GM18907 (cell line): ENCODE measurements around the gene DNAJB6.

ENCODE experiments used
- ATAC-seq: cut with Tn5 transposase; IDR thresholded peaks from one replicate; pipeline ENCODE4 v1.9.1; 2021; ENCODE audit warnings: mild to moderate bottlenecking, moderate library complexity; ENCODE audit not compliant: unreplicated experiment

The DNAJB6 gene

DNA sequence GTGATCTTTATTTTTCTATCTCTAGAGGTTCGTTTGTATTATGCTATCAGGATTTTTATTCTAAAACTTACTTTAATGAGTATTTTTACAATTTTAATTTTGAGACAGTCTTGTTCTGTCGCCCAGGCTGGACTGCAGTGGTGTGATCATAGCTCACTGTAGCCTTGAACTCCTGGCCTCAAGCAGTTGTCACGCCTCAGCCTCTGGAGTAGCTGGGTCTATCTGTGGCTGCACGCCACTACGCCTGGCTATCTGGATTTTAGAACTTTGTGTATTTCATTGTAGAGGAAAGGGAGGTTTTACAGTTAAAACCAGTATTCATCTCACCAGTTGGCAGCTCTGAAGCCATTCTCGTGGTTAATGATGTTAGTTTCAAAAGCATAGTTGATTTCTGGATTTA is 25.9 kb downstream of the DNAJB6 start:
- no peak for ATAC-seq

DNA sequence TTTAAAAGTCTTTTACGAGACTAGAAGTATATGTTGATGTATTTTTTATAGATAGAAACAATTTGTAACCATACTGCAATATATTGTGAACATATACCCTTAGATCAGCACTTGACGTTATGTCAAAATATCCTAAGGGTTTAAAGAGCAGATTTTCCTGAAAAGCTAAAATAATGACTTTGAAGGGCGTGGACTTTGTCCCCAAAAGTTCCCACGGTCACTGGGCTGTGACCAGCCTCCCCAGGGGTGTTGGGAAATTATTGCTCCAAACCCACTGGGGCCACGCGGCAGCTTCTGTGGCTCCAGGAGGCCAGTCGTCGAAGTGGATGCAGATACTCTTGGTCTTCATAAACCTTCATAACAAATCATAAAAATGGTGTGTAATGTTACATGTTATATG is 29.9 kb downstream of the DNAJB6 start:
- no peak for ATAC-seq

DNA sequence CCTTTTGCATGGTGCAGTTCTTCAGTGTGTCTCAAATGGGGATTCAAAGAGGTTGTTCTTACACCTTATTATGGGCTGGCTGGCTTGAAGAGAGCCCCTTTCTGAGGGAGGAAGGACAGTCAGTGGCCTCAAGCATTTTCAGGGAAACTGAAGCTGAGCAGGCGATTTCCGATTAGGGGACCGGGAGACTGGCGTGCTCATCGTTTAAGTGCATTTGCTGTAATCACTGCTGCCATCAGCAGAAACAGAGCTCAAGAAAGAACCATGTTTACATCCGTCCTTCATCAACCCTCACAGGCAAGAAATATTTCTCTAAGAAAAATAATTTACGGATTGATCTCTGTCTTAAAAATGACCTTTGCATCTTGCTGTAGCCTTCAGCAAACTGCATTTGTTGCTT is 32.2 kb downstream of the DNAJB6 start:
- no peak for ATAC-seq

DNA sequence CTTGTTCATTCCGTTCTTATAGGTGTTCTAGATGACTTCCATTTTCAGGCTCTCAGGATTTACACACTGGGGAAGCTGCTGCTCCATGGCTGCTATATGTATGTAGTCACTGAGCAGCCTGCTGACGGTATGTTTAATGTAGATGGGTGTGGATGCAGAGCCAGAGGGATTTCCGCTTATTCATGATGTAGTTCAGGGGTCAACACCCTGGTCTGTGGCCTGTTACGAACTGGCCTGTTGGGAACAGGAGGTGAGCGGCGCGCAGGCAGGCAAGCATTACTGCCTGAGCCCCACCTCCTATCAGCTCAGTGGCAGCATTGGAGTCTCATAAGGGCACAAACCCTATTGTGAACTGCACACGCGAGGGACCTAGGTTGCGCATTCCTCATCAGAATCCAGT is 33.9 kb downstream of the DNAJB6 start:
- no peak for ATAC-seq

DNA sequence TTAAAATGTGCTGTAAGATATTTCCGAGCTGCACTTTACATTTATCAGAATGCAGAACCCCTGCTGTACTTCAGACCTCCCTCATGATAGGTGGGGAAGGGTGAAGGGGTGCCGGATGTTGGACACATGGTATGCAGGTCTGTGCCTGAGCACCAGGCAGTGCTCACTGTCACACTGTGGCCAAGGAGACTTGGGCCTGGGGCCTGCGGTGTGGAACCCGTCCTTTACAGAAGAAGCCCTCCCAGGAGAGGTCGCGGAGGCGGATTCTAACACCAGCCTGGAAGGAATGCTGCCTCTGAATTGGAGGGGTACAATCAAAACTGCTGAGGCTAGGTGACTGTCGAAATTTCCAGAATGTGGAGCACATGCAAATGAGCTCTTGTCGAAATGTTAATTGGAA is 34.5 kb downstream of the DNAJB6 start:
- ATAC-seq = no peak

DNA sequence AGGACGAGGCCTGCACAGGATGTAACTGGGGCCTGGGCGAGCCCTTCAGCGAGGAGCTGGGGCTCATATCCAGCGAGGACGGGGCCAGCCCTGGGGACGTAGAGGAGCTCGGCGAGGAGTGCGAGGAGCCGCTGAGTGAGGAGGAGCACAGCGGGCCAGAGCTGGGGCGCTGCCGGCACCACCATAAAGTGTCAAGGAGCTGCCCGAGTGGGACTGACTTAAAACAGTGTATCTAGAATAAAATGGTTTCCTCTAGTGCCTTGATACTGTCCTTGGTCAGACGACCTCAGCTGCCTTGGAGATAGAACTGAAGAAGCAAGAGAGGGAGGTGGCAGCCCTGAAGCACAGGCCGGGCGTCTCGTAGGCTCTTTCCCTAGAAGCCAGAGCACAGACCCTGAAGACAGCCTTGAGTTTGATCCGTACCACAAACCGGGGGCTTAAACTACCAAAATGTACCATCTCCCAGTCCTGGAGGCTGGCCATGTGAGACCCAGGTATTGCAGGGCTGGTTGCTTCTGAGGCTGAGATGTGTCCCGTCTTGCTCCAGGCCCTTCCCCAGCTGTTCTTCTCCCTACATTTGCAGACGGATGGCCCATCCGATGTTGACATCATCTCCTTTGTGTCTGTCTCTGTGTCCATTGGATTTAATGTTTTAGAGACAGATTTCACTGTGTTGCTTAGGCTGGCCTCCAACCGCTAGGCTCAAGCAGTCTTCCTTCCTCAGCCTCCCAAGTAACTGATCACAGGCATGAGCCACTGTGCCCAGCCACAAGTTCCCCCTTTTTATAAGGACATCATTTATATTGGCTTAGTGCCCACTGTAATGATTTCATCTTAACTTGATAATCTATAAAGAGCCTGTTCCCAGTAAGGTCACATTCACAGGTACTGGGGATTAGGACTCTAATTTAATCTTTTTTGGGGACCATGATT is 35.8 kb downstream of the DNAJB6 start:
- ATAC-seq = no peak

DNA sequence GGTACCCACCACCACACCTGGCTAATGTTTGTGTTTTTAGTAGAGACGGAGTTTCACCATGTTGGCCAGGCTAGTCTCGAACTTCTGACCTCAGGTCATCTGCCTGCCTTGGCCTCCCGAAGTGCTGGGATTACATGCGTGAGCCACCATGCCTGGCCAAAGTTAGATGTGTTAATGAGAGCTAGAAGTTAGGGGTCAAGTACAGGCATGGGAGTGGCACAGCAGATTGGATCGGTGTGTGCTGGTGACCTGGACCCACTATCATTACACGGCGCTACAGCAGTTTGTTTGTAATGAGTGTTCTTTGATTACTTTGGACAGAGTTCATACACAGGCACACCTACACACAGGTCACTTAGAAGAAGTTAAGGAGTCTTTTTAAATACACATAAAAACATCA is 36.7 kb downstream of the DNAJB6 start:
- ATAC-seq = no peak

DNA sequence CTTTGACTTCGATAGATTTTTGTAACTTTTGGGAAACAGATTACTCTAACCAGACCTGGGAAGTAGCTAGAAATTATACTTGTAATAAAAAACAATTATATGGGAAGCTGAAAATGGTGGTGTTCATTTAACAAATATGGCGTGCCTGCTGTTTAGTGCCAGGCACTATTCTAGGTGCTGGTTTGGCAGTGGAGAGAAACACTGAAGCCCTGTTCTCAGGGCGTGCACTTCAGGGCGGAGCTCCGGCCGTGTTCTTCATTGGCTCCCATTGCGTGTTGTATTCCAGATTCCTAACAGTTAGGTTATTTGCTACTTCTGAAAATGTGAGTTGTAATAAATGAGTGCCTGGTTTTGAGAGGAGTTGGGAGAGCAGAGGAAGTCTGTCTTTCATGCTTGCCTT is 38.6 kb downstream of the DNAJB6 start:
- ATAC-seq = no peak

DNA sequence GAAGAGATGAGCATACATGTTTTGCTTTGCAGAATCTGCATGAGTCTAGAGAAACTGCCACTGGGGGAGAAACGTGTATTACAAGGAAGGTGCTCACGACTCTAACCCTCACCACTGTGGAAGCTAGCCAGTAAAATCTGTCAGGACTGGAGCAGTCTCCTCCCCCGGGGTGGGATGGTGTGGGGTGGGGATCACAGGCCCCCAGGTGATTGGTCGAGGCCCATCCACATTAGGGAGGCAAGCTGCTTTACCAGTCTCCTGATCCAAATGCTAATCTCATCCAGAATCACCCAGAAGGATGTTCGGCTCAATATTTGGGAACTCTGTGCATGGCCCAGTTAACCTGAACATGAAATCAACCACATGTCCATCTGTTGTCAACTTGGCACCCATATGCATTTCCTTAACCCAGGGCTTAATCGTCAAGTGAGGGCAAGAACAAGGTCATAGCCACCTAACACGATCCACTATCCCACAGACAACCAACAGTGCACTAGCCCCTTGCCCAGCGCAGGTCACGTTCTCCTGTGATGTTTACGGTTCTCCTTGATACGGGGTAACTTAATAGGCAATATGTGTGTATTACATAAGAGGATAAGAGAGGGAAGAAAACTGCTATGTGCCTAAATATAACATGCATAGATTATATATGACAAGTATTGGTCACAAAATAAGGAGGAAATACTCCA is 40.8 kb downstream of the DNAJB6 start:
- ATAC-seq = no peak

DNA sequence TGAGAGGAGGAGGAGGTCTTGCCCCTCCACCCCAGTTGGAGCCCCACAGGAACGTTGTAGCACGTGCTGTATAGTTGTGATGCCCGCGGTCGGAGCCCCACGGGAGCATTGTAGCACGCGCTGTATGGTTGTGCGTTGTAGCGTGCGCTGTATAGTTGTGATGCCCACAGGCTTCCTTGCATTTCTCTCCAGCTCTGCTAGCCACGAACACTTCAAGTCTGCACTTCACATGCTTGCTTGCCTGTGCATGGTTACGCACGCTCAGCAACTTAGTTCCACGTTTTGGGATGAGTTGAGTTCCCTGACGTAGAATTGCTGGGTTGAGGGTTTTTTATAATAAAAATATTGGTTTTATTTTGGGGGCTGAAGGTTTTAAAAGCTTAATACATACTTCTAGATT is 41.6 kb downstream of the DNAJB6 start:
- no peak for ATAC-seq

DNA sequence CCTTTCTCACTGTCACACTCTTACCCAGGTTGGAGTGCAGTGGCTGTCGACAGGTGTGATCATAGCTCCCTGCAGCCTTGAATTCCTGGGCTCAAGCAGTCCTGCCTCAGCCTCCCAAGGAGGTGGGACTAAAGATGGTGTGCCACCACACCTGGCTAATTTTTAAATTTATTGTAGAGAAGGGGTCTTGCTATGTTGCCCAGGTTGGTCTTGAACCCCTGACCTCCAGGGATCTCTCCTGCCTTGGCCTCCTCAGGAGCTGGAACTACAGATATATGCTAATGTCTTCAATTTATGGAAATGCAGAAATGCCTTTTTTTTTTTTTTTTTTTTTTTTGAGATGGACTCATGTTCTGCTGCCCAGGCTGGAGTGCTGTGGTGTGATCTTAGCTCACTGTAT is 42.7 kb downstream of the DNAJB6 start:
- ATAC-seq = no peak

DNA sequence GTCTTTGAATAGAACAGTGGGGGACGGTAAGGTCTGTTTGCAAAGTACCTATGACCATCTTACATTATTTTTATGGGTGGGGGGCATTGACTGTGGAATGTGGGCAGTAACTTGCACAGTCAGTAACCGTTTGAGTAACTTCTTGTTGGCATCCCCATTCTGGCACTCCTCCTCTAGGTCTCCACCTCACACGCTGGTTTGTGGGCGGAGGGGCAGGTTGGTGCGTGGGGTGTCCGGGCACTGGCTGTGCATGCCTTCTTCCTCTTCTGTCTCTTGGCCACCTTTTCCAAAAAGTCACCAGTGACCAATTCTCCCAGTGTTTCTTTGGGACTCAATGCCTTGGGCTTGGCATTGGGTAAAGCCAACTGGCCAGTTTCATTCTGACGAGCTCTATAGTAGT is 43.6 kb downstream of the DNAJB6 start:
- no peak for ATAC-seq

DNA sequence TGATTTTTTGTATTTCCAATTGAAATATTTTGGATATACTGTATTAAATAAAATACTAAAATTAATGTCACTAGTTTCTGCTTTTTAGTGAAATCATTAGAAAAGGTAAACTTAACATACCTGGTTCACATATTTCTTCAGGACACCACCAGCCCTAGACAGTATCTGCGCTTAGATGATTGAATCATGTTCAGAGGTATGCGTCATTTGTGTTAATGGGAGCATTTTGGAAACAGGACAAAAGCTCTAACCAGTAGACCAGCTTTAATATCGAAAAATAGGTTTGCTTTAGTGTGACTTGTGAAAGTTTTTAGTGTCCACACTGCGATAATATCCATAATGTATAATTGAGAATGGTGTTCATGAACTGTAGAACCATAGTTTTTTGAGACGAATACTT is 47.1 kb downstream of the DNAJB6 start:
- ATAC-seq = no peak

DNA sequence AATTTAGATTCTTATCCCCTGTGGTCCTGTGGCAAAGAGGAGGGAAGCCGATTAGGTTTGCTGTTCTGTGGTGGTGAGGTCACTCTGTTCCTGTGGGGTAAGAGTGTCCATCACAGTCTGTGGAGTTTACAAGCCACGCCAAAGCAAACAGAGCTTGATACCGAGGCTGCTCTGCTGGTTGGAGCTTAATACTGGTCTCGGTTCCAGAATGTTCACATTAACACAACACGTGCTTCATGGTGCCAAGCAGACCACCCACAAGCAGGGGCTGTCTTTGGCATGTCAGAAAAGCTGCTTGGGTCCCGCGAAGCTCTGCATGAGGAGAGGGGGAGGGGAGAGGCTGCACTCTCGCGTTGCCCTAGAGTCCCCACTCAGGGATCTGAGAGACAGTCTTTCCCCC is 47.5 kb downstream of the DNAJB6 start:
- no peak for ATAC-seq

DNA sequence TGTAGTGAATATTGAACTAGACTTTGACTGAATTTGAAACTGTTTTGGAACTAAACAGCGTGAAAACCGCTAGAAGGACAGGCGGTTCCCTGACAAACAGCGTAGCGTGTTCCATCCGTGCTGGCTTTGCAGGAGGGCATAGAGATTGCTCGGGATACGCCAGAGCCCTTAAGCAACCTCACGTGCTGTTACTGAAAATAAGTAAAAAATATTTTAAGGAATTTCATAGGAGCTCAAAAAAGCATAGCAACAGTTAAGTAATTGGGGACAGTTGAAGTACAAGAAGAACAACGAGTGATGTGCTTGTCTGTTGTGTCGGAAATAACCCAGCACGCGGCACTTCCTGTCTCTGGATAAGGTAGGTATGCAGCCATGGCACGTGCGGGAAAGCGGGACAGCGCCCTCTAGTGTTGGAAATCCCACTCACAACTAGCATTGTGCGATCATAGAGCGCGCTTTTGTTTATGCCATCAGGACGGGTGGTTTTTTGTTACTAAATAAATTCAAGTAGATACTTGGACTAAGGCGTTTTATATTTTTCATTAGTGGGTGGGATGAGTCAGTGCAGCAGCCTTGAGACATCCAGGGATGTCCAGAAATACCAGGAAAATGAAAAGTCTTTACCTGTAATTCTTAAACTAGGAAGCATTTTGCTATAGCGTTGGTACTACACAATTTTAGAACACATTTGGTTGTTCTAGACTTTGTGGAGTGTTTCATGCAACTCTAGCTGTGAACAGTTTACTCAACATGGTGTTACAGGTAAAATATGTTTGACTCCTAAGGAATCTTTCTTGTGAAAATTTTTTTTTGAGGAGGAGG is 50.4 kb downstream of the DNAJB6 start:
- ATAC-seq = peak; percentile 90

DNA sequence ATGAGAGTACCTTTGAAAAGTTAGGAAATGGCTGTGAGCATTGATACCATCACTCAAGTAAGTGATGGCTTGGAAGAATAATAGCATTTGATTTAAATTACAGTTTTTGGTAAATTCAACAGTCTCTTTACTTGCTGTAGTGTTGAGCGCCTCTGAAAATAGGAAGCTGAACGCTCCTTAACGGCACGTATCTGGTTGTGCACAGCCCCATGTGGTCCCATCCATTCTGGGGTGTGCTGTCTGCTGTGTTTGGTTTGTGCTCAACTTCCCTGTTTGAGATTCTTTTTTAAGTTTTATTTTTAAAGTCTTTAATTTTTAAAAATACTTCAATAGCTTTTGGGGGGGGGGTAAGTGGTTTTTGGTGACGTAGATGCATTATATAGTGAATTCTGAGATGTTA is 51.5 kb downstream of the DNAJB6 start:
- ATAC-seq = no peak

DNA sequence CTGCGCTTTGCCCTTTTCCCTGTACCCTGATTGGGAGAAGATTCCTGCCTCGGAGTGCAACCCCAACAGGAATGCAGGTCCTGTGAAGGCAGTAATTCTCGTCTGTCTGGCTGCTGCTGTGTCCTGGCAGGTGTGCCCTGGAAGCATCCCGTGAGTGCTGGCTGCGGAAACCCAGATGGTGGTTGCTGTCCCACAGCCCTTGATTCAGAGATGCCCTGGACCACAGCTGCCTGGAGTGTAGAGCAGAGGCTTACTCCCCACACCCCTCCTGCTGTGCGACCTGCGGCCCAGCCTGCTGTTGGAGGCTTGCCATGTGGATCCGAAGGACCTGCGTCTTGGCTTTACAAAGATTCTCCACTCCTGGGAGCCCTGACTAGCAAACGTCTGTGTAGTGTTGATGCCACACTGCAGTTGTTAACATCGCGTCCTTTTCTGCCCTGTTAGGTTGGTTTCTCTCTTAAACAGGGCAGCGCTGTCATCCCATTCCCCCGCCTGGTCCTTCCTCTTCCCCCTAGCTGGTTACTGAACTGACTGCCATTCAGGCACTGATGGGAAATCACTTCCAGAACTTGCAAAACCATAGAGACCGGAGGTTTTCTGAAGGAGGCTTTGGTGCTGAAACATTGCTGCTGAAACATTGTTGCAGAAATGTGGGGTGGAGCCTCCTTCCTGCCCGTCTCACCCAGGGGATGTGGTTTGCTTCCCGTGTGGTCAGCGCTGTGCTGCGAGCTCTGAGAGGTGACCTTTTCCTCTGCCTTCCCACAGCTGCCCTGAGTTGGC is 53.3 kb downstream of the DNAJB6 start:
- ATAC-seq = peak; percentile 37

DNA sequence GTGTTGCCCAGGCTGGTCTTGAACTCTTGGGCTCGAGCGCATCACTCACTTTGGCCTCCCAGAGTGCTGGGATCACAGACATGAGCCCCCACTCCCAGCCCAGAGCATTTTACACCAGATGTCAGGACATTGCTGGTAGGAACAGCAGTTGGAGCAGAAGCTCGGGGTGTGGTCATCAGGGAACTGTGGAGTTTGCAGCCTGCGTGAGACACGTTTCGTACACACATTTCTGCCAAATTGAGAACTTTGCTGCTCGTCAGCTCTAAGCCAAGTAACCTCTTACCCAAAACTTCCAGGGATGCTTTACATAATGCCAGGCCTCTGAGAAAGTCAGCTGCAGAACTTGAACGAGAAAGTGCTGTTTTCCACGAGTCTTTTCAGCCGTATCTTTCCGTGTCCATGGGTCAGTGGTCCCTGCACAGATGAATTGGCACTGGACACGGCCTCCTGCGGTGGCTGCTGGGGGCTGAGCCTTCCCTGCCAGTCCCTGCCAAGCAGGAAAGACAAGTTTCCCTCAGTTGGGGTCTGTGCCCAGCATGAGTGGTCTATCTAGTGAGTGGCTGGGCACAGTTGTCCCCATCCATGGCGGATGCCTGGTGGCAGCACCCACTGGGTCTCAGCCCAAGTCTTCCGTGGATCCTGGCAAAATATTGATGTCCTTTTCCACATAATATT is 54.4 kb downstream of the DNAJB6 start:
- no peak for ATAC-seq

DNA sequence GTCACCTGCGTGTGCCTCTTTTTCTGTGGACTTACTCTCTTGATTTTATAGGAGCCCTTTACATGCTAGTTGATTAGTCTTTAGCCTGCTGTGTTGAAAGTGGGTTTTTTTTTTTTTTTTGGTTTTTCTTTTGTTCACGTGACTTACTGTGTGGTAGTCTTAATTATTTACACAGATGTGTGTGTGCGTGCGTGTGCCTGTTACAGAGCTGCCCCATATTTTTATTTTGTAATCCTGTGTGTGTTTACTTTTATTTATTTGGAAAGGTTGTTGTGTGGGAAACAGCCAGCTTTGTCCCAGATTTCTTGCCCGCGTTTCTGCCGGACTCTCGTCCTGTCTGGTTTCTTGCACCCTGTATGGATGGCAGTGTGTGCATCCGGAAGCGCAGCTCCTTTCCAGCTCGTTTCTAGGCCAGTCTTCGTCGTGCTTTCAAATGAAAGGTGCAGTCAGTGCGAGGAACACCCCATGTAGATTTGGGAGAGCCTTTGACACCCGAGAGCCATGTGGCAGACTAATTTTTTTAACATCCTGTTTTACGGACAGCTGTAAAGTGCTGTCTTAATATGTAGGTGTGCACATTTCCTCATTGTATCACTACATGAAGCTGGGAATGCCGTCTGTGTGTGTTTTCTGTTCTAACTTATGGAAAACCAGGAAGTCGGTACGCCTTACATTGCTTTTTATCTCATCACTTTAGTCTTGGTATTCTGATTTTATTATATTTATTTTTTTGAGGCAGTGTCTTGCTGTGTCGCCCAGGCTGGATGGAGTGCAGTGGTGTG is 55.6 kb downstream of the DNAJB6 start:
- no peak for ATAC-seq
